Activated CD4-positive, alpha-beta memory T cell treated with anti-CD3 and anti-CD28 coated beads, Interleukin-2, amount 10 ng/mL, durations not matched to agents 7 days and 5 days (primary cell): ENCODE data around the gene BMPR1A. TPM values are rescaled to one million over a fixed set of nuclear protein-coding genes. Genes with fewer than 3 reads are reported as not detected.
A peak's percentile ranks its signal among the peaks of the same experiment; 100 is the strongest.
"Not testable (repeated sequence)": the region's sequence is repeated elsewhere in the genome, so short reads cannot be mapped to it uniquely, and the experiment has no call there.

Experiments used
- CTCF ChIA-PET: fragments of 350-600 bp; sonication (Branson Sonifier 250); formaldehyde crosslinking; loops from one replicate; lab custom pipeline; 2021; ENCODE audit warnings: antibody characterized with exemption, inconsistent platforms; lab: Charles Lee
- POLR2A ChIA-PET: fragments of 350-600 bp; sonication (Branson Sonifier 250); formaldehyde crosslinking; loops from one replicate; lab custom pipeline; 2021; ENCODE audit warnings: antibody characterized with exemption; lab: Charles Lee
- DNase-seq: peaks from one replicate; pipeline ENCODE4 v3.0.0-alpha.2; 2020
- H3K27ac Mint-ChIP-seq: one replicate; pipeline ENCODE4 v1.8.0; 2021; ENCODE audit warnings: mild to moderate bottlenecking, mixed read lengths
- H3K27me3 Mint-ChIP-seq: one replicate; pipeline ENCODE4 v1.8.0; 2021; ENCODE audit warnings: mixed read lengths
- H3K36me3 Mint-ChIP-seq: one replicate; pipeline ENCODE4 v1.8.0; 2021; ENCODE audit warnings: low read depth, mixed read lengths
- H3K4me1 Mint-ChIP-seq: one replicate; pipeline ENCODE4 v1.8.0; 2021; ENCODE audit warnings: mixed read lengths
- H3K4me3 Mint-ChIP-seq: one replicate; pipeline ENCODE4 v1.8.0; 2021; ENCODE audit warnings: mild to moderate bottlenecking, mixed read lengths
- H3K9me3 Mint-ChIP-seq: one replicate; pipeline ENCODE4 v1.8.0; 2021; ENCODE audit warnings: mixed read lengths
- total RNA-seq, 2 experiments: library from RNA; stranded (reverse); gene quantifications; one replicate each; pipeline ENCODE4 v1.2.3, GENCODE V29; 2021

BMPR1A gene
- total RNA-seq, 2 experiments from 2014 or later = 14.8 to 17.2 TPM

DNA sequence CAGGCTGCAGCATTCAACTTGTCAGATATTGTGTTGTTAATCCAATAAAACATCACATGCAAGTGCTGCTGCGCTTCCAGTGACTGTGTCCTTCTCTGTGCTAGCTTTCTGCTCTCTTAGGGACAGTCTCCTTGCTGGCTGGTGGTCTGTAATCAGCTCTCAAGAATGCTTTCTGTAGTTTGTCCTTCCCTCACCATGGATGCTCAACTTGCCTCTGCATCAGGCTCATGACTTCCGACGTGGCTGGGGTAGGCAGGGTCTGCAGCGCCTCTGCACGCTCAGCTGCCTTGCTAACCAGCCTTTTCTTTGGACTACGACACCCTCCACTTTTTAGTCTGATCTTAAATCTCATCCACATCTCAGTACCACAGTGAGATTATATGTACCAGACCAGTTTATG is 142.7 kb downstream of the BMPR1A start:
- DNase-seq = no peak
- CTCF ChIA-PET = interaction anchor here (1.3 to 5.9 kb wide), 4 partner anchors 193 to 211 kb away, joined by 3 to 28 read pairs (median 8); no protein-coding TSS in a partner anchor
- POLR2A ChIA-PET = interaction anchor here (1.3 kb wide), 1 partner anchor 10 kb away, joined by 3 read pairs; no protein-coding TSS in a partner anchor
- Mint-ChIP-seq H3K4me1 (no peaks in the 10 kb centered on the region), H3K27me3 (no peaks in the 10 kb centered on the region), H3K36me3 (peaks cover 2% of the 10 kb centered on the region), H3K27ac (no peak overlapping the region), H3K4me3 (no peak overlapping the region), H3K9me3 (no peaks in the 10 kb centered on the region)

GRCh38 chr10:86899670-86900276 is 143.4 kb downstream of the BMPR1A start:
- peaks cover 4% of the 10 kb centered on the region for H3K36me3 Mint-ChIP-seq
- POLR2A ChIA-PET = interaction anchor here (0.7 to 0.9 kb wide), 2 partner anchors 206 to 499 kb away, joined by 3 to 5 read pairs; no protein-coding TSS in a partner anchor
- CTCF ChIA-PET = interaction anchor here (0.7 to 5.9 kb wide), 8 partner anchors 10 to 211 kb away, joined by 3 to 28 read pairs (median 4); no protein-coding TSS in a partner anchor
- H3K9me3 Mint-ChIP-seq = no peaks in the 10 kb centered on the region
- DNase-seq = peak; percentile 43
- no peaks in the 10 kb centered on the region for H3K4me1 Mint-ChIP-seq
- H3K27ac Mint-ChIP-seq = no peak overlapping the region
- H3K27me3 Mint-ChIP-seq = no peaks in the 10 kb centered on the region
- H3K4me3 Mint-ChIP-seq = no peak overlapping the region

- Mint-ChIP-seq H3K27ac (no peak overlapping the region), H3K4me1 (no peaks in the 10 kb centered on the region), H3K27me3 (no peaks in the 10 kb centered on the region), H3K9me3 (no peaks in the 10 kb centered on the region), H3K36me3 (peaks cover 10% of the 10 kb centered on the region), H3K4me3 (no peak overlapping the region)
- no peak for DNase-seq
- CTCF ChIA-PET = interaction anchor here (0.7 to 5.9 kb wide), 8 partner anchors 11 to 212 kb away, joined by 3 to 28 read pairs (median 4); no protein-coding TSS in a partner anchor
- POLR2A ChIA-PET = no interaction called here
Observed at GRCh38 chr10:86900955-86901354, 144.5 kb downstream of the BMPR1A start.

- peaks cover 17% of the 10 kb centered on the region for H3K36me3 Mint-ChIP-seq
- ChIA-PET POLR2A (no interaction called here), CTCF (no interaction called here)
- no peaks in the 10 kb centered on the region for H3K4me1 Mint-ChIP-seq
- no peak overlapping the region for H3K27ac Mint-ChIP-seq
- H3K9me3 Mint-ChIP-seq = peaks cover 4% of the 10 kb centered on the region
- no peak for DNase-seq
- H3K27me3 Mint-ChIP-seq = no peaks in the 10 kb centered on the region
- H3K4me3 Mint-ChIP-seq = no peak overlapping the region
Observed at GRCh38 chr10:86904600-86904999, 148.2 kb downstream of the BMPR1A start.

DNA sequence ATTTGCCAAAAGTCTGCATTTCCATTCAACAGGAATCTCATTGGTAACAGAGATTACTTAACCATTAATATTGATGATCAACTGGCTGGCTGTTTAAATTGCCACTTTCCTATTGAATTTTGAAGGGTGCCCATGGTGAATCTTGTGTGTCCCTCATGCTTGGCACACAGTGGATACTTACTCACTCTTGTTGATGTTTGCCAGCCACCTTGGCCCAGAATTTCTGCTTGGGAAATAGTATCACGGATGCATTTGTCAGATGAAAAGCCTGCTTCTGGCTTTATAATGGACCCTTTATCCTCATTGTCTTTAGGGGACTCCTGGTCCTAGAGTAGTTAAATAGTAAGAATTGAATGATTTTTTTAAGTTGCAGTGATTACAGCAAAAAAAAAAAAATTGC is 149.0 kb downstream of the BMPR1A start:
- ChIA-PET CTCF (interaction anchor here (0.6 kb wide), 1 partner anchor 18 kb away, joined by 3 read pairs; no protein-coding TSS in a partner anchor), POLR2A (interaction anchor here (1.1 kb wide), 1 partner anchor 194 kb away, joined by 3 read pairs; no protein-coding TSS in a partner anchor)
- no peaks in the 10 kb centered on the region for H3K27me3 Mint-ChIP-seq
- H3K4me1 Mint-ChIP-seq = no peaks in the 10 kb centered on the region
- peaks cover 17% of the 10 kb centered on the region for H3K36me3 Mint-ChIP-seq
- peaks cover 4% of the 10 kb centered on the region for H3K9me3 Mint-ChIP-seq
- no peak overlapping the region for H3K27ac Mint-ChIP-seq
- DNase-seq = no peak
- H3K4me3 Mint-ChIP-seq = no peak overlapping the region

GRCh38 chr10:86914734-86915133 is 158.3 kb downstream of the BMPR1A start:
- no peak overlapping the region for H3K27ac Mint-ChIP-seq
- no peak overlapping the region for H3K4me3 Mint-ChIP-seq
- CTCF ChIA-PET = no interaction called here
- POLR2A ChIA-PET = no interaction called here
- DNase-seq = no peak
- peaks cover 30% of the 10 kb centered on the region for H3K36me3 Mint-ChIP-seq
- no peaks in the 10 kb centered on the region for H3K9me3 Mint-ChIP-seq
- no peaks in the 10 kb centered on the region for H3K27me3 Mint-ChIP-seq
- H3K4me1 Mint-ChIP-seq = no peaks in the 10 kb centered on the region

- CTCF ChIA-PET = no interaction called here
Observed at GRCh38 chr10:86918022-86918471, 161.6 kb downstream of the BMPR1A start.

DNA sequence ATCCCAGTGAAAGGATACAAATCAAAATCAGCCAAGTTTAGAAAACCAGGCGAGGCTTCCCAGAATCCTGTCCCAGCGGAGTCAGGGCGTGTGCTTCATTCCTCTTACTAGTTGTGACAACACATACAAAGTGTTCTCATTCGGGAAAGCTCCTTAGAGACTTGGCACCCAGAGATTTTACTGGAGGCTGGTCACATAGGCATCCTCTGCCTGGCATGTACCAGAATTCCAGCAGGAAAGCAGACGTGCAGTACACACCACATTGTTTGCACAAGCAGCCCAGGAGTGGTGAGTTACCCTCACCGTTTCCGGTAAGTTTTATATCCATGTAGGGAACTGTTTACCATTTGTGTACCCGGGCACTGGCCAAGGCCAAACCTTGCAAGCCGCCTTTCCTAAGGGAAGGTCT is 166.1 kb downstream of the BMPR1A start:
- Mint-ChIP-seq H3K4me3 (no peak overlapping the region), H3K4me1 (no peaks in the 10 kb centered on the region), H3K9me3 (no peaks in the 10 kb centered on the region), H3K27ac (no peak overlapping the region), H3K27me3 (no peaks in the 10 kb centered on the region), H3K36me3 (peaks cover 23% of the 10 kb centered on the region)
- POLR2A ChIA-PET = no interaction called here
- DNase-seq = no peak
- CTCF ChIA-PET = no interaction called here

More at GRCh38 chr10:86918022-86918471, 161.6 kb downstream of the BMPR1A start:
- no peaks in the 10 kb centered on the region for H3K4me1 Mint-ChIP-seq
- no peak for DNase-seq
- POLR2A ChIA-PET = no interaction called here
- no peaks in the 10 kb centered on the region for H3K27me3 Mint-ChIP-seq
- no peak overlapping the region for H3K27ac Mint-ChIP-seq
- H3K4me3 Mint-ChIP-seq = no peak overlapping the region
- H3K36me3 Mint-ChIP-seq = peaks cover 37% of the 10 kb centered on the region
- no peaks in the 10 kb centered on the region for H3K9me3 Mint-ChIP-seq

GRCh38 chr10:86929468-86930380 is 173.3 kb downstream of the BMPR1A start:
- H3K4me3 Mint-ChIP-seq = no peak overlapping the region
- no peaks in the 10 kb centered on the region for H3K4me1 Mint-ChIP-seq
- H3K27me3 Mint-ChIP-seq = no peaks in the 10 kb centered on the region
- H3K27ac Mint-ChIP-seq = no peak overlapping the region
- H3K36me3 Mint-ChIP-seq = peaks cover 2% of the 10 kb centered on the region
- ChIA-PET CTCF (interaction anchor here (1.4 kb wide), 1 partner anchor 9 kb away, joined by 3 read pairs; no protein-coding TSS in a partner anchor), POLR2A (no interaction called here)
- DNase-seq = no peak
- H3K9me3 Mint-ChIP-seq = no peaks in the 10 kb centered on the region

DNA sequence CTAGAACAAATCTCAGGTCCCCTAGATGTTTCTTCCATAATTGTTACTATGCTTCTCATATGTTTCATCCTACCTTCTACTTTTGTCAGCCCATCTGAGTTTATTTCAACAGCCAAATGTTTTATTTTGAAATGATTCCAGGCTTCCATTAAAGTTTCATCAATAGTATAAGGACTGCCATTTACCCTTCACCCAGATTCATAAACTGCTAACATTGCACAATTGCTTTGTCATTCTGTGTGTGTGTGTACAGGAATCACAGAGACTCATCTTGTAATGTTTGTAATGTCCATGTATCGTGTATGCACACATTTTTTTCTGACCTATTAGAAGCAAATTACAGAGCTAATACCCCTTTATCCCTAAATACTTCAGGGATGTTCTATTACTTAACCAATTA is 175.5 kb downstream of the BMPR1A start:
- no peak overlapping the region for H3K4me3 Mint-ChIP-seq
- no peak for DNase-seq
- no peak overlapping the region for H3K27ac Mint-ChIP-seq
- CTCF ChIA-PET = no interaction called here
- H3K9me3 Mint-ChIP-seq = no peaks in the 10 kb centered on the region
- peaks cover 2% of the 10 kb centered on the region for H3K36me3 Mint-ChIP-seq
- POLR2A ChIA-PET = no interaction called here
- H3K4me1 Mint-ChIP-seq = no peaks in the 10 kb centered on the region
- no peaks in the 10 kb centered on the region for H3K27me3 Mint-ChIP-seq

- peaks cover 2% of the 10 kb centered on the region for H3K36me3 Mint-ChIP-seq
- H3K4me3 Mint-ChIP-seq = no peak overlapping the region
- CTCF ChIA-PET = no interaction called here
- DNase-seq = no peak
- POLR2A ChIA-PET = no interaction called here
- H3K4me1 Mint-ChIP-seq = no peaks in the 10 kb centered on the region
- H3K27ac Mint-ChIP-seq = no peak overlapping the region
- no peaks in the 10 kb centered on the region for H3K9me3 Mint-ChIP-seq
- no peaks in the 10 kb centered on the region for H3K27me3 Mint-ChIP-seq
Observed at GRCh38 chr10:86932674-86933073, 176.3 kb downstream of the BMPR1A start.

- H3K4me1 Mint-ChIP-seq, POLR2A ChIA-PET, H3K4me3 Mint-ChIP-seq, H3K36me3 Mint-ChIP-seq, H3K9me3 Mint-ChIP-seq, DNase-seq, H3K27me3 Mint-ChIP-seq, H3K27ac Mint-ChIP-seq: not testable (repeated sequence)
- CTCF ChIA-PET = interaction anchor here (0.7 kb wide), 1 partner anchor 30 kb away, joined by 3 read pairs; no protein-coding TSS in a partner anchor
Observed at GRCh38 chr10:86934162-86934711, 177.8 kb downstream of the BMPR1A start.
